GM23338 (cell line): ENCODE data around the gene SH3RF3. TPM values are rescaled to one million over a fixed set of nuclear protein-coding genes. Genes with fewer than 3 reads are reported as not detected.

Source experiments
- ATAC-seq: fragments of 200-7000 bp; cut with Tn5 transposase; 3 replicates; pipeline ENCODE4 v1.9.1; 2020
- DNase-seq: peaks from one replicate; pipeline ENCODE4 v3.0.0-alpha.2; 2015; ENCODE audit warnings: low spot score
- H2AFZ ChIP-seq: fragments of 200-600 bp; sonication (generic); 2 replicates; pipeline ENCODE4 v1.8.0; 2016; ENCODE audit warnings: antibody characterized with exemption, mild to moderate bottlenecking, moderate library complexity
- H3F3A ChIP-seq: fragments of 200-600 bp; sonication (generic); replicated peaks from 2 replicates; pipeline ENCODE4 v1.8.0; 2017; ENCODE audit warnings: antibody characterized with exemption, mixed run types, low read depth
- H3K27ac ChIP-seq: fragments of 200-600 bp; sonication (generic); 2 replicates; pipeline ENCODE4 v1.6.1; 2016; ENCODE audit warnings: low read depth
- H3K27me3 ChIP-seq: fragments of 200-600 bp; sonication (generic); 2 replicates; pipeline ENCODE4 v1.8.0; 2016; ENCODE audit warnings: mild to moderate bottlenecking, mixed run types, moderate library complexity; ENCODE audit not compliant: insufficient read depth
- H3K36me3 ChIP-seq: fragments of 200-600 bp; sonication (generic); 2 replicates; pipeline ENCODE4 v1.8.0; 2016; ENCODE audit warnings: mild to moderate bottlenecking; ENCODE audit not compliant: insufficient read depth
- H3K4me1 ChIP-seq: fragments of 200-600 bp; sonication (generic); 2 replicates; pipeline ENCODE4 v1.8.0; 2016; ENCODE audit warnings: mild to moderate bottlenecking, moderate library complexity; ENCODE audit not compliant: insufficient read depth
- H3K4me2 ChIP-seq: fragments of 200-600 bp; sonication (generic); 2 replicates; pipeline ENCODE4 v1.7.1; 2017; ENCODE audit warnings: mixed run types
- H3K4me3 ChIP-seq: fragments of 200-600 bp; sonication (generic); 2 replicates; pipeline ENCODE4 v1.6.1; 2016; ENCODE audit warnings: mixed run types
- H3K79me2 ChIP-seq: fragments of 200-600 bp; sonication (generic); replicated peaks from 2 replicates; pipeline ENCODE4 v1.8.0; 2017; ENCODE audit warnings: mild to moderate bottlenecking; ENCODE audit not compliant: insufficient read depth
- H3K9me2 ChIP-seq: fragments of 200-600 bp; sonication (generic); 2 replicates; pipeline ENCODE4 v1.8.0; 2017; ENCODE audit not compliant: insufficient read depth
- H4K20me1 ChIP-seq: fragments of 200-600 bp; sonication (generic); replicated peaks from 2 replicates; pipeline ENCODE4 v1.8.0; 2017; ENCODE audit warnings: mild to moderate bottlenecking; ENCODE audit not compliant: insufficient read depth
- H3K27ac Mint-ChIP-seq: 2 replicates; pipeline ENCODE4 v1.8.0; 2020; ENCODE audit warnings: inconsistent platforms, mild to moderate bottlenecking, moderate library complexity, mixed read lengths
- H3K27me3 Mint-ChIP-seq: 3 replicates; pipeline ENCODE4 v1.8.0; 2022; ENCODE audit warnings: low read depth, mild to moderate bottlenecking, moderate library complexity, mixed read lengths, inconsistent platforms; ENCODE audit not compliant: insufficient read depth, poor library complexity
- H3K36me3 Mint-ChIP-seq: 3 replicates; pipeline ENCODE4 v1.8.0; 2021; ENCODE audit warnings: low read depth, mild to moderate bottlenecking, inconsistent platforms, moderate library complexity, mixed read lengths
- H3K4me1 Mint-ChIP-seq: 3 replicates; pipeline ENCODE4 v1.8.0; 2020; ENCODE audit warnings: mild to moderate bottlenecking, inconsistent platforms, mixed read lengths
- H3K4me3 Mint-ChIP-seq: 3 replicates; pipeline ENCODE4 v1.8.0; 2021; ENCODE audit warnings: moderate library complexity, mild to moderate bottlenecking, inconsistent platforms, mixed read lengths
- H3K9me3 Mint-ChIP-seq: 3 replicates; pipeline ENCODE4 v1.8.0; 2020; ENCODE audit warnings: moderate library complexity, mild to moderate bottlenecking, inconsistent platforms, mixed read lengths
- CREB1 ChIP-seq: fragments of 250-450 bp; sonication (Bioruptor Pico); IDR thresholded peaks from 2 replicates; pipeline ENCODE4 v1.5.0; 2020; ENCODE audit warnings: low read depth, mild to moderate bottlenecking, moderate library complexity
- ETS1 ChIP-seq: IDR thresholded peaks from 2 replicates; pipeline ENCODE4 v1.6.1; 2016; ENCODE audit warnings: antibody characterized with exemption
- EZH2 ChIP-seq: fragments of 200-600 bp; sonication (generic); IDR thresholded peaks from one replicate; pipeline ENCODE4 v1.8.0; 2017; ENCODE audit warnings: antibody characterized with exemption, mild to moderate bottlenecking, low read depth; ENCODE audit not compliant: unreplicated experiment
- JUNB ChIP-seq: IDR thresholded peaks from one replicate; pipeline ENCODE4 v1.6.1; 2016; ENCODE audit warnings: antibody characterized with exemption; ENCODE audit not compliant: unreplicated experiment
- NANOG ChIP-seq: IDR thresholded peaks from 2 replicates; pipeline ENCODE4 v1.6.1; 2016; ENCODE audit warnings: antibody characterized with exemption, borderline replicate concordance
- REST ChIP-seq: IDR thresholded peaks from one replicate; pipeline ENCODE4 v1.6.1; 2018; ENCODE audit warnings: antibody characterized with exemption; ENCODE audit not compliant: unreplicated experiment
- STAT1 ChIP-seq: IDR thresholded peaks from one replicate; pipeline ENCODE4 v1.6.1; 2016; ENCODE audit warnings: antibody characterized with exemption; ENCODE audit not compliant: unreplicated experiment
- ZNF331 ChIP-seq: fragments of 250-450 bp; sonication (Bioruptor Pico); IDR thresholded peaks from 2 replicates; pipeline ENCODE4 v1.5.0; 2020; ENCODE audit warnings: low read depth, mild to moderate bottlenecking, moderate library complexity
- polyA plus RNA-seq: library from polyadenylated mRNA; unstranded; fragments of >200 nt; fragmentation: Nextera tagmentation; extraction: Ambion mirVana; gene quantifications from 2 replicates; pipeline ENCODE4 v1.2.1, GENCODE V29; 2016
- total RNA-seq: library from RNA; depleted of rRNA; stranded (reverse); fragments of >200 nt; shearing (Covaris generic); gene quantifications from 2 replicates; pipeline ENCODE4 v1.2.3, GENCODE V29; 2014
- TF ChIP-seq, protein P1 (sequence below), 2 experiments: fragments of 200-600 bp in 1 of 2; sonication (generic) in 1 of 2; conservative IDR thresholded peaks; 2 replicates each; pipeline versions ENCODE4 v1.5.1 to v1.6.1; 2016 to 2017; ENCODE audit warnings: antibody characterized with exemption in 2 of 2, low read depth in 2 of 2, mild to moderate bottlenecking in 2 of 2, moderate library complexity in 1 of 2

SH3RF3 gene
- total and polyA plus RNA-seq, 2 experiments from 2014 or later, result 0.11 to 0.63 TPM

DNA sequence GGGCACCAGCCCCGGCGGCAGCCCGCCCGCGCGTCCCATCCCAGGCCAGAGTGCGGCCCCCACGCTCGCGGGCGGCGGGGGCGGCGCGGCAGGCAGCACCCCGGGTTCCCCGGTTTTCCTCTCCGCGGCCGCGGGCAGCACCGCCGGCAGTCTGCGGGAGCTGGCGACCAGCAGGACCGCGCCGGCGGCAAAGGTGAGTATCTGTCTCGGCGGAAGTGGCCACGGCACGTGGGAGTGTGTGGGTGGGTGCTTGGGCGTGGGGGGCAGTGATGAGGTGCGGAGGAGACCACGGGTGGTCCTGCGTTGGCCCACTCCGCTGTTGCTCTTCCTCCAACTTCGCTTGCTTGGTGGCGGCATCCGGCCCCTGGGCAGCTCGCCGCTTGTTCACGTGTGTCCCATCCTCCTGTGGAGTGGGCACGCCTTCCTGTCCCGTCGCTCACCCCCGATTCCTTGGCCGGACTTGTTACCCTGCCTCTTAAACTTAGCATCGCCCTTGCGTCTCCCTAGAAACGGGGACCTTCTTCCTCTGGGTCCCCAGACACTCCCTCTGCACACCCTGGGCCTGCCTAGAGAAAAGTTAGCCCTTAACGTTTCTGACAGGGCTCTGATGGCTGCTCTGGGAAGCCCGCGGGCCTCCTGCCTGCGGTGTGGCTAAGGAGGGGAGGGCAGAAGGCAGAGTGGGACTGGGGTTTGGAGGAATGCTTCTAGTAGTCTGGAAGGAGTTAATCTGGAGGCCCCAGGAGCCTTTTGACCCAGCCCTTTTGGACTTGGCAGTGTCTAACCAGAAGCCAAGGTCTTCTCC lies 1.1 kb downstream of the SH3RF3 start (continued):
- TF ChIP-seq STAT1 (no peak), JUNB (no peak), EZH2 (no peak)

DNA sequence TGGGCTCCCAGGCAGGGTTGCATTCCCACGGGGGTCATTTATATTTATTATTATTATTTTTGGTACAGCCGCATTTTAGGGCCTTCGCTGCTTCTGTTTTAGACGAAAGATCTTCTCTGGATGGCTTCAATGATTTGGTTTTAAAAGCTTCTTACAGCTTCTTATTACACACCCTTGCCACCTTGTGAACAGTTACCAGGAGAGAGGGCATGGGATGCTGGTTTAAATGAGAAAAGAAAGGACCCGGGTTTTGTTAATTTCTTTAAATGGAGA lies 1.7 kb downstream of the SH3RF3 start:
- H3K27me3 ChIP-seq, result peaks cover 61% of the 10 kb centered on the region
- no peak overlapping the region for H3K4me3 ChIP-seq
- H3K4me3 Mint-ChIP-seq, result peak overlapping the region; percentile 40; the same call in 1 of the 3 replicates
- ATAC-seq (no peak), DNase-seq (no peak)
- H3K9me2 ChIP-seq, result no peaks in the 10 kb centered on the region
- no peaks in the 10 kb centered on the region for H3K79me2 ChIP-seq
- H3K4me1 Mint-ChIP-seq, result peaks cover 6% of the 10 kb centered on the region
- H3K36me3 ChIP-seq, result no peaks in the 10 kb centered on the region
- 0 out of 2 replicates have a peak, but pooled peaks cover 7% of the 10 kb centered on the region for H4K20me1 ChIP-seq
- no peak overlapping the region for H3K4me2 ChIP-seq
- peaks cover 9% of the 10 kb centered on the region; the same call in 1 of the 2 replicates for H3K4me1 ChIP-seq
- peaks cover 31% of the 10 kb centered on the region for H3K27me3 Mint-ChIP-seq
- no peak for TF ChIP-seq ZNF331
- TF ChIP-seq CREB1, result no peak
- no peak for TF ChIP-seq ETS1
- no peak for TF ChIP-seq JUNB
- no peak for TF ChIP-seq STAT1
- TF ChIP-seq NANOG, result no peak
- TF ChIP-seq, protein P1, sequence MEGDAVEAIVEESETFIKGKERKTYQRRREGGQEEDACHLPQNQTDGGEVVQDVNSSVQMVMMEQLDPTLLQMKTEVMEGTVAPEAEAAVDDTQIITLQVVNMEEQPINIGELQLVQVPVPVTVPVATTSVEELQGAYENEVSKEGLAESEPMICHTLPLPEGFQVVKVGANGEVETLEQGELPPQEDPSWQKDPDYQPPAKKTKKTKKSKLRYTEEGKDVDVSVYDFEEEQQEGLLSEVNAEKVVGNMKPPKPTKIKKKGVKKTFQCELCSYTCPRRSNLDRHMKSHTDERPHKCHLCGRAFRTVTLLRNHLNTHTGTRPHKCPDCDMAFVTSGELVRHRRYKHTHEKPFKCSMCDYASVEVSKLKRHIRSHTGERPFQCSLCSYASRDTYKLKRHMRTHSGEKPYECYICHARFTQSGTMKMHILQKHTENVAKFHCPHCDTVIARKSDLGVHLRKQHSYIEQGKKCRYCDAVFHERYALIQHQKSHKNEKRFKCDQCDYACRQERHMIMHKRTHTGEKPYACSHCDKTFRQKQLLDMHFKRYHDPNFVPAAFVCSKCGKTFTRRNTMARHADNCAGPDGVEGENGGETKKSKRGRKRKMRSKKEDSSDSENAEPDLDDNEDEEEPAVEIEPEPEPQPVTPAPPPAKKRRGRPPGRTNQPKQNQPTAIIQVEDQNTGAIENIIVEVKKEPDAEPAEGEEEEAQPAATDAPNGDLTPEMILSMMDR (conservative IDR thresholded peaks at IDR 0.05; ENCODE audit: low read depth in 2 of 2), result no peak
- no peak for TF ChIP-seq EZH2
- no peak for TF ChIP-seq REST
- H2AFZ ChIP-seq, result no peak overlapping the region
- H3K27ac ChIP-seq, result no peak overlapping the region
- H3K9me3 Mint-ChIP-seq, result peaks cover 4% of the 10 kb centered on the region; the same call in 1 of the 3 replicates
- H3F3A ChIP-seq, result no peaks in the 10 kb centered on the region
- no peak overlapping the region for H3K27ac Mint-ChIP-seq
- H3K36me3 Mint-ChIP-seq, result no peaks in the 10 kb centered on the region; the same call in 2 of the 3 replicates
